H1 (cell line): Measurements from ENCODE around the gene GOLGA8S. TPM values are rescaled to one million over a fixed set of nuclear protein-coding genes. Genes with fewer than 3 reads are reported as not detected.

Source experiments
- CTCF ChIA-PET: fragments of 300-600 bp; sonication (Branson Sonifier 250); formaldehyde crosslinking; loops from one replicate; lab custom pipeline; 2021; ENCODE audit not compliant: partially characterized antibody; lab: Charles Lee
- POLR2A ChIA-PET: fragments of 300-600 bp; sonication (Branson Sonifier 250); formaldehyde crosslinking; loops from one replicate; lab custom pipeline; 2021; ENCODE audit warnings: inconsistent platforms; ENCODE audit not compliant: partially characterized antibody; lab: Charles Lee
- DNase-seq, 2 experiments: peaks; one replicate each; pipeline versions ENCODE4 v3.0.0 to v3.0.0-alpha.2; 2010 to 2022; ENCODE audit warnings: low spot score in 2 of 2, low read depth in 1 of 2, mixed read lengths in 1 of 2
- FAIRE-seq: peaks from 2 replicates; lab custom pipeline; 2011; peaks lifted over from hg19 to GRCh38; lab: Jason Lieb, UNC
- H2AFZ ChIP-seq: 2 replicates; pipeline ENCODE4 v1.8.1; 2012; ENCODE audit warnings: low read length, inconsistent platforms
- H2AK5ac ChIP-seq: 2 replicates; pipeline ENCODE4 v1.6.1; 2013; ENCODE audit warnings: low read depth, low read length
- H2BK120ac ChIP-seq: replicated peaks from 2 replicates; pipeline ENCODE3; 2013; ENCODE audit warnings: low read depth, low read length, inconsistent platforms
- H2BK12ac ChIP-seq: 2 replicates; pipeline ENCODE4 v1.6.1; 2013; ENCODE audit warnings: low read depth, low read length
- H2BK15ac ChIP-seq: 2 replicates; pipeline ENCODE4 v1.6.1; 2013; ENCODE audit warnings: low read length
- H2BK20ac ChIP-seq: 2 replicates; pipeline ENCODE4 v1.6.1; 2013; ENCODE audit warnings: low read length
- H2BK5ac ChIP-seq: 2 replicates; pipeline ENCODE4 v1.6.1; 2013; ENCODE audit warnings: low read depth, low read length
- H3K14ac ChIP-seq: 2 replicates; pipeline ENCODE4 v1.6.1; 2013; ENCODE audit warnings: inconsistent platforms; ENCODE audit not compliant: insufficient read length
- H3K18ac ChIP-seq: 2 replicates; pipeline ENCODE4 v1.6.1; 2013; ENCODE audit warnings: low read length; ENCODE audit errors: extremely low read depth
- H3K23ac ChIP-seq: 2 replicates; pipeline ENCODE4 v1.6.1; 2013; ENCODE audit warnings: inconsistent platforms; ENCODE audit not compliant: insufficient read length
- H3K23me2 ChIP-seq: 2 replicates; pipeline ENCODE4 v1.6.1; 2013; ENCODE audit warnings: low read depth, low read length
- H3K27ac ChIP-seq: 2 replicates; pipeline ENCODE4 v1.6.1; 2011; ENCODE audit warnings: low read depth, low read length, inconsistent platforms
- H3K27me3 ChIP-seq, 4 experiments: replicated peaks in 1 of 4; 1 replicate in 1 of 4; 2 replicates in 3 of 4; pipeline versions ENCODE4 v1.6.1 to v1.8.1; 2011 to 2013; ENCODE audit warnings: low read length in 3 of 4, mild to moderate bottlenecking in 3 of 4, inconsistent platforms in 2 of 4, mixed read lengths in 2 of 4, moderate library complexity in 1 of 4; ENCODE audit not compliant: control insufficient read depth in 3 of 4, insufficient read depth in 3 of 4; ENCODE audit errors: extremely low read depth in 1 of 4
- H3K36me3 ChIP-seq, 4 experiments: 2 replicates each; pipeline versions ENCODE4 v1.6.1 to v1.8.1; 2011 to 2013; ENCODE audit warnings: mild to moderate bottlenecking in 4 of 4, low read length in 3 of 4, moderate library complexity in 2 of 4, control low read depth in 1 of 4, inconsistent platforms in 1 of 4; ENCODE audit not compliant: insufficient read depth in 4 of 4, control insufficient read depth in 2 of 4
- H3K4ac ChIP-seq: replicated peaks from 2 replicates; pipeline ENCODE3; 2013; ENCODE audit warnings: low read length, low read depth, mixed read lengths, inconsistent platforms; ENCODE audit not compliant: insufficient read length
- H3K4me1 ChIP-seq, 4 experiments: replicated peaks in 1 of 4; 1 replicate in 1 of 4; 2 replicates in 3 of 4; pipeline versions ENCODE4 v1.6.1 to v1.8.1; 2011 to 2013; ENCODE audit warnings: low read length in 3 of 4, inconsistent platforms in 2 of 4, mixed read lengths in 1 of 4; ENCODE audit not compliant: insufficient read depth in 4 of 4, control insufficient read depth in 3 of 4
- H3K4me2 ChIP-seq, 2 experiments: 2 replicates each; pipeline versions ENCODE4 v1.6.1 to v1.8.1; 2011 to 2013; ENCODE audit warnings: low read depth in 2 of 2, low read length in 2 of 2, control low read depth in 1 of 2, inconsistent platforms in 1 of 2, mild to moderate bottlenecking in 1 of 2; ENCODE audit not compliant: insufficient read depth in 1 of 2
- H3K4me3 ChIP-seq, 4 experiments: fragments of 200-600, 300-600 bp in 1 of 4; sonication (generic), shearing (Covaris generic), sonication (Bioruptor Twin) in 1 of 4; 2 replicates each; pipeline versions ENCODE4 v1.5.1 to v1.8.1; 2011 to 2016; ENCODE audit warnings: low read length in 4 of 4, low read depth in 3 of 4, control low read depth in 2 of 4, inconsistent platforms in 2 of 4, mild to moderate bottlenecking in 2 of 4, mixed read lengths in 1 of 4, moderate library complexity in 1 of 4; ENCODE audit not compliant: insufficient read depth in 2 of 4; ENCODE audit errors: extremely low read depth in 1 of 4
- H3K56ac ChIP-seq: replicated peaks from 2 replicates; pipeline ENCODE3; 2013; ENCODE audit warnings: low read depth, mild to moderate bottlenecking, mixed read lengths, low read length, inconsistent platforms; ENCODE audit not compliant: insufficient read length
- H3K79me1 ChIP-seq: 2 replicates; pipeline ENCODE4 v1.6.1; 2013; ENCODE audit warnings: low read depth, low read length, control low read depth
- H3K79me2 ChIP-seq, 2 experiments: 2 replicates each; pipeline versions ENCODE4 v1.6.1 to v1.8.1; 2012 to 2013; ENCODE audit warnings: low read length in 2 of 2, mild to moderate bottlenecking in 2 of 2, inconsistent platforms in 1 of 2; ENCODE audit not compliant: insufficient read depth in 2 of 2, control insufficient read depth in 1 of 2
- H3K9ac ChIP-seq, 4 experiments: replicated peaks in 1 of 4; 1 replicate in 1 of 4; 2 replicates in 3 of 4; pipeline versions ENCODE4 v1.6.1 to v1.8.1; 2011 to 2013; ENCODE audit warnings: low read depth in 3 of 4, low read length in 3 of 4, control low read depth in 2 of 4, mild to moderate bottlenecking in 2 of 4, moderate library complexity in 2 of 4, inconsistent platforms in 1 of 4; ENCODE audit errors: extremely low read depth in 1 of 4
- H3K9me3 ChIP-seq, 2 experiments: 2 replicates each; pipeline versions ENCODE4 v1.6.1 to v1.8.1; 2012 to 2013; ENCODE audit warnings: mild to moderate bottlenecking in 2 of 2, moderate library complexity in 2 of 2, control low read depth in 1 of 2, inconsistent platforms in 1 of 2, low read depth in 1 of 2, low read length in 1 of 2, mixed read lengths in 1 of 2; ENCODE audit not compliant: insufficient read depth in 2 of 2
- H4K20me1 ChIP-seq, 2 experiments: replicated peaks in 1 of 2; 2 replicates each; pipeline versions ENCODE3 to v1.8.1; 2011 to 2013; ENCODE audit warnings: inconsistent platforms in 2 of 2, low read length in 2 of 2, mild to moderate bottlenecking in 1 of 2; ENCODE audit not compliant: insufficient read depth in 2 of 2, control insufficient read depth in 1 of 2
- H4K5ac ChIP-seq: 2 replicates; pipeline ENCODE4 v1.6.1; 2013; ENCODE audit warnings: low read length, low read depth, mixed read lengths, inconsistent platforms; ENCODE audit not compliant: insufficient read length
- H4K8ac ChIP-seq: 2 replicates; pipeline ENCODE4 v1.8.0; 2013; ENCODE audit warnings: mild to moderate bottlenecking, moderate library complexity, low read length, inconsistent platforms; ENCODE audit not compliant: insufficient read depth; ENCODE audit errors: extremely low read depth
- H4K91ac ChIP-seq: replicated peaks from 2 replicates; pipeline ENCODE3; 2013; ENCODE audit warnings: low read length, mixed read lengths, inconsistent platforms; ENCODE audit not compliant: insufficient read length
- CTBP2 ChIP-seq: IDR thresholded peaks from 2 replicates; pipeline ENCODE4 v1.7.0; 2011; ENCODE audit warnings: borderline replicate concordance, mild to moderate bottlenecking, moderate library complexity, mixed read lengths, low read length; ENCODE audit not compliant: insufficient read depth, insufficient read length
- EGR1 ChIP-seq: IDR thresholded peaks from 2 replicates; pipeline ENCODE4 v1.6.1; 2011; ENCODE audit warnings: low read depth, low read length, borderline replicate concordance
- JUN ChIP-seq: IDR thresholded peaks from 2 replicates; pipeline ENCODE4 v1.6.1; 2011; ENCODE audit warnings: low read depth, mild to moderate bottlenecking, improper control_type of control experiment, low read length
- POLR2AphosphoS5 ChIP-seq: IDR thresholded peaks from 2 replicates; pipeline ENCODE4 v1.6.1; 2011; ENCODE audit warnings: low read depth, low read length
- POU5F1 ChIP-seq: IDR thresholded peaks from 2 replicates; pipeline ENCODE4 v1.6.1; 2011; ENCODE audit warnings: low read depth, mild to moderate bottlenecking, low read length, moderate library complexity
- RAD21 ChIP-seq, 2 experiments: IDR thresholded peaks in 1 of 2; conservative IDR thresholded peaks in 1 of 2; 2 replicates each; pipeline ENCODE4 v1.6.1; 2011; ENCODE audit warnings: low read depth in 2 of 2, low read length in 2 of 2, improper control_type of control experiment in 1 of 2, inconsistent platforms in 1 of 2, mild to moderate bottlenecking in 1 of 2, moderate library complexity in 1 of 2
- whole genome bisulfite sequencing, 2 experiments: shearing (Covaris generic) in 1 of 2; methylation state at CpG; one replicate each; pipeline versions ENCODE4 v1.1.6 to v1.1.7; 2013 to 2015; ENCODE audit warnings: low lambda C conversion rate in 2 of 2, mixed read lengths in 2 of 2, inconsistent platforms in 1 of 2, low coverage in 1 of 2, missing lambda C conversion rate in 1 of 2; ENCODE audit not compliant: insufficient replicate concordance in 2 of 2, insufficient coverage in 1 of 2, insufficient read length in 1 of 2; ENCODE audit errors: extremely low coverage in 1 of 2, missing lambda C conversion rate in 1 of 2; 5-methylcytosine and 5-hydroxymethylcytosine counted together
- polyA plus RNA-seq, 7 experiments: library from polyadenylated mRNA; depleted of rRNA in 3 of 7; stranded (reverse) in 5 of 7; unstranded in 2 of 7; fragments of >200 nt in 5 of 7; fragments of 200-250 nt in 2 of 7; gene quantifications; 1 replicate in 5 of 7; 2 replicates in 1 of 7; 4 replicates in 1 of 7; pipeline versions ENCODE4 v1.2.1 to v1.2.3, GENCODE V29; 2011 to 2013; ENCODE audit warnings: missing spikeins in 2 of 7, mixed read lengths in 2 of 7
- total RNA-seq: library from RNA; stranded (reverse); fragmentation: NEBNext Ultra II Directional; extraction: Animal tissue kit (Norgen Biotek cat#: 25700); gene quantifications from 2 replicates; pipeline ENCODE4 v1.2.1, GENCODE V29; 2021

Gene GOLGA8S
- total and polyA plus RNA-seq, 2 of the 8 experiments (the other 6 are each of a cell fraction or from before 2014, with no cell fraction given), result 0.05 to 0.17 TPM

- FAIRE-seq, result no peak
- CTCF ChIA-PET, result no interaction called here
Measured at GRCh38 chr15:23401627-23402026, 47.1 kb downstream of the GOLGA8S start.

More at GRCh38 chr15:23401627-23402026, 47.1 kb downstream of the GOLGA8S start:
- Histone ChIP-seq H2BK5ac (no peak overlapping the region), H2BK120ac (no peak overlapping the region), H3K4me1 (no peaks in the 10 kb centered on the region), H3K4ac (no peak overlapping the region), H3K23me2 (no peaks in the 10 kb centered on the region), H3K79me2 (no peaks in the 10 kb centered on the region), H3K14ac (no peak overlapping the region), H3K27me3 (no peaks in the 10 kb centered on the region), H2AFZ (no peak overlapping the region), H2AK5ac (no peak overlapping the region), H4K8ac (no peak overlapping the region), H4K5ac (no peak overlapping the region), H3K56ac (no peak overlapping the region), H3K9me3 (peaks cover 8 to 19% of the 10 kb centered on the region in 2 experiments), H3K18ac (no peak overlapping the region), H2BK12ac (no peak overlapping the region), H3K4me2 (no peak overlapping the region), H3K36me3 (no peaks in the 10 kb centered on the region), H4K91ac (no peak overlapping the region), H3K27ac (no peak overlapping the region), H3K4me3 (no peak overlapping the region), H3K9ac (no peak overlapping the region), H3K23ac (no peak overlapping the region), H2BK15ac (no peak overlapping the region), H2BK20ac (no peak overlapping the region), H4K20me1 (no peaks in the 10 kb centered on the region), H3K79me1 (no peaks in the 10 kb centered on the region)
- TF ChIP-seq JUN (no peak), RAD21 (IDR thresholded peaks at IDR 0.05 in 1 of 2, conservative IDR thresholded peaks at IDR 0.05 in 1 of 2; ENCODE audit: low read depth in 2 of 2, low read length in 2 of 2) (no peak), POU5F1 (no peak), EGR1 (no peak), POLR2AphosphoS5 (no peak), CTBP2 (no peak)
- WGBS, 2 experiments, result 85% methylated on average over 7 of the region's 8 CpGs; no CpG with 5 or more reads in 1 of the 2 experiments
- POLR2A ChIA-PET, result no interaction called here
- no peak for DNase-seq
